Gastrocnemius medialis (tissue), 4 donors: ENCODE measurements around the gene STAT5B. TPM values are rescaled to one million over a fixed set of nuclear protein-coding genes. Genes with fewer than 3 reads are reported as not detected.

ENCODE experiments used
- ATAC-seq, 2 donors: fragments of 150-250 bp; one replicate each; pipeline ENCODE4 v1.9.1; 2016
- DNase-seq, 2 donors: peaks; one replicate each; pipeline ENCODE4 v3.0.0-alpha.2; 2019
- H3K27ac ChIP-seq, 4 donors: fragments of 200-600 bp; sonication (generic); 1 replicate in 1 of 4; 2 replicates in 3 of 4; pipeline ENCODE4 v1.5.1; 2016 to 2018; ENCODE audit warnings: mild to moderate bottlenecking in 2 of 4, moderate library complexity in 1 of 4
- H3K27me3 ChIP-seq, 3 donors: fragments of 200-600 bp; sonication (generic) in 2 of 3; 1 replicate in 1 of 3; 2 replicates in 2 of 3; pipeline versions ENCODE4 v1.5.1 to v1.6.0; 2016 to 2019; ENCODE audit warnings: mild to moderate bottlenecking in 1 of 3, moderate library complexity in 1 of 3
- H3K36me3 ChIP-seq, 2 donors: fragments of 200-600 bp; sonication (generic) in 1 of 2; one replicate each; pipeline ENCODE4 v1.5.1; 2017 to 2018
- H3K4me1 ChIP-seq, 2 donors: fragments of 200-600 bp; sonication (generic) in 1 of 2; one replicate each; pipeline ENCODE4 v1.5.1; 2016 to 2017; ENCODE audit warnings: mild to moderate bottlenecking in 2 of 2
- H3K4me3 ChIP-seq, 4 donors: fragments of 200-600 bp; sonication (generic) in 3 of 4; 1 replicate in 1 of 4; 2 replicates in 3 of 4; pipeline ENCODE4 v1.5.1; 2016 to 2019; ENCODE audit warnings: mild to moderate bottlenecking in 2 of 4
- H3K9me3 ChIP-seq, 3 donors: fragments of 200-600 bp; sonication (generic) in 2 of 3; 1 replicate in 1 of 3; 2 replicates in 2 of 3; pipeline ENCODE4 v1.5.1; 2016 to 2019
- POLR2A ChIP-seq, 2 donors: fragments of 450-650 bp; IDR thresholded peaks; one replicate each; pipeline ENCODE4 v1.6.1; 2017; ENCODE audit warnings: antibody characterized with exemption in 2 of 2, mild to moderate bottlenecking in 2 of 2, moderate library complexity in 2 of 2
- in situ Hi-C, 4 donors: fragments of 200-750 bp; cut with MboI; loops; one replicate each; pipeline versions ENCODE4 v1.15.0 to v1.8.0; 2017; ENCODE audit warnings: low sequenced_read_pairs in 4 of 4
- intact Hi-C: fragments of 100-400 bp; cut with DNase I; formaldehyde crosslinking; loops from one replicate; pipeline ENCODE4 v1.15.1; 2023; ENCODE audit warnings: low total_unique reads
- total RNA-seq, 4 donors: library from RNA; depleted of rRNA; stranded (reverse); fragments of >200 nt; gene quantifications; one replicate each; pipeline versions ENCODE4 v1.1.0 to v1.2.3, GENCODE V29; 2016
- TF ChIP-seq, protein P1 (sequence below), 5 experiments: fragments of 450-650 bp in 3 of 5; fragments of 200-600 bp in 2 of 5; sonication (generic) in 2 of 5; IDR thresholded peaks in 4 of 5; conservative IDR thresholded peaks in 1 of 5; 1 replicate in 4 of 5; 2 replicates in 1 of 5; pipeline ENCODE4 v1.5.1; 2016 to 2019; ENCODE audit warnings: antibody characterized with exemption in 5 of 5, mild to moderate bottlenecking in 3 of 5, moderate library complexity in 3 of 5

Gene STAT5B
- total RNA-seq, 4 donors from 2014 or later, result 77.3 to 150 (median 80.7) TPM

DNA sequence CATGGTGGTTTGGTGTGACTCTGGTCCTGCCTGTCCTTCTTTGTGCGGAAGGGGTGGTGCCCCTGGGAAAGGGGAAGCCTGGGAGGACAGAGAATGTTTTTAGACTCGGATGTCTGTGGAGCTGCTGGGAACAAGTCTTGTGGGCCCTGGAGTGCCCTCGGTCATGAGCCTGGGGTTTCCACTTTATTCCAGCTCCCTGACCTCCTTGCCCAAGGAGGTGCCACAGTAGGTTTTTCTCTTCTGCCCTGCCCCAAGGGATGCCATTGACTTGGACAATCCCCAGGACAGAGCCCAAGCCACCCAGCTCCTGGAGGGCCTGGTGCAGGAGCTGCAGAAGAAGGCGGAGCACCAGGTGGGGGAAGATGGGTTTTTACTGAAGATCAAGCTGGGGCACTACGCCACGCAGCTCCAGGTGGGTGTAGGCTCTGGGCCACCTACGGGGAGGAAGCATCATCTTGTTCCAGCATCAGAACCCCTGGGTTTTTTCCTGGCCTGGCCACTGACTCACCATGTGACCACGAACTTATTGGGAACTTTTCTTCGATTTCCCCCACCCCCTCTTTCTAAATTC lies 13.5 kb upstream of the STAT5B start:
- intact Hi-C loops (loop anchor here (5.0 kb wide), 1 partner anchor 97 kb away; the partner anchor contains the start of gene GHDC), in situ Hi-C loops (no loop called here)
- no peaks in the 10 kb centered on the region for H3K36me3 ChIP-seq
- H3K9me3 ChIP-seq, result no peaks in the 10 kb centered on the region
- H3K27ac ChIP-seq, result peak overlapping the region; percentile 81 to 91 (median 86)
- peaks cover 0 to 15% of the 10 kb centered on the region in 2 donors for H3K4me1 ChIP-seq
- H3K4me3 ChIP-seq, result peak overlapping the region in 3 of 4 donors; percentile 51 to 72 (median 65)
- ATAC-seq (no peak), DNase-seq (peak in 1 of 2 donors; percentile 10)
- TF ChIP-seq POLR2A (IDR thresholded peaks at IDR 0.05), result no peak
- TF ChIP-seq, protein P1, sequence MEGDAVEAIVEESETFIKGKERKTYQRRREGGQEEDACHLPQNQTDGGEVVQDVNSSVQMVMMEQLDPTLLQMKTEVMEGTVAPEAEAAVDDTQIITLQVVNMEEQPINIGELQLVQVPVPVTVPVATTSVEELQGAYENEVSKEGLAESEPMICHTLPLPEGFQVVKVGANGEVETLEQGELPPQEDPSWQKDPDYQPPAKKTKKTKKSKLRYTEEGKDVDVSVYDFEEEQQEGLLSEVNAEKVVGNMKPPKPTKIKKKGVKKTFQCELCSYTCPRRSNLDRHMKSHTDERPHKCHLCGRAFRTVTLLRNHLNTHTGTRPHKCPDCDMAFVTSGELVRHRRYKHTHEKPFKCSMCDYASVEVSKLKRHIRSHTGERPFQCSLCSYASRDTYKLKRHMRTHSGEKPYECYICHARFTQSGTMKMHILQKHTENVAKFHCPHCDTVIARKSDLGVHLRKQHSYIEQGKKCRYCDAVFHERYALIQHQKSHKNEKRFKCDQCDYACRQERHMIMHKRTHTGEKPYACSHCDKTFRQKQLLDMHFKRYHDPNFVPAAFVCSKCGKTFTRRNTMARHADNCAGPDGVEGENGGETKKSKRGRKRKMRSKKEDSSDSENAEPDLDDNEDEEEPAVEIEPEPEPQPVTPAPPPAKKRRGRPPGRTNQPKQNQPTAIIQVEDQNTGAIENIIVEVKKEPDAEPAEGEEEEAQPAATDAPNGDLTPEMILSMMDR (IDR thresholded peaks at IDR 0.05 in 4 of 5, conservative IDR thresholded peaks at IDR 0.05 in 1 of 5), result no peak
- no peaks in the 10 kb centered on the region for H3K27me3 ChIP-seq

- TF ChIP-seq, protein P1 (IDR thresholded peaks at IDR 0.05 in 4 of 5, conservative IDR thresholded peaks at IDR 0.05 in 1 of 5), result no peak
- no peak for TF ChIP-seq POLR2A (IDR thresholded peaks at IDR 0.05)
- H3K4me3 ChIP-seq, result peak overlapping the region; percentile 51 to 89 (median 68)
- intact Hi-C loops, result loop anchor here (5.0 kb wide), 1 partner anchor 97 kb away; the partner anchor contains the start of gene GHDC
- H3K4me1 ChIP-seq, result peaks cover 0 to 15% of the 10 kb centered on the region in 2 donors
- ATAC-seq, result peak; percentile 5 to 13
- no peaks in the 10 kb centered on the region for H3K9me3 ChIP-seq
- in situ Hi-C loops, result no loop called here
- DNase-seq, result peak in 1 of 2 donors; percentile 48
- H3K27me3 ChIP-seq, result no peaks in the 10 kb centered on the region
- H3K27ac ChIP-seq, result peak overlapping the region; percentile 81 to 91 (median 86)
- H3K36me3 ChIP-seq, result no peaks in the 10 kb centered on the region
Measured at GRCh38 chr17:42288803-42289610, 12.8 kb upstream of the STAT5B start.

GRCh38 chr17:42287977-42288802 lies 12.0 kb upstream of the STAT5B start, which contains the start of gene STAT5A:
Gene STAT5A, plus strand, starts transcription at chr17:42288498. Its CDS starts 914 bp downstream, at chr17:42289412.
- in situ Hi-C loops (no loop called here), intact Hi-C loops (loop anchor here (5.0 kb wide), 1 partner anchor 96 kb away; the partner anchor contains the start of gene GHDC)
- H3K4me3 ChIP-seq, result peak within 1 kb of the TSS; percentile 51 to 89 (median 68)
- ATAC-seq (peak; percentile 91 to 95), DNase-seq (peak; percentile 89 to 91)
- peaks cover 0 to 15% of the 10 kb centered on the region in 2 donors for H3K4me1 ChIP-seq
- H3K27ac ChIP-seq, result peak within 1 kb of the TSS; percentile 81 to 91 (median 86)
- no peaks in the 10 kb centered on the region for H3K36me3 ChIP-seq
- no peaks in the 10 kb centered on the region for H3K9me3 ChIP-seq
- H3K27me3 ChIP-seq, result no peaks in the 10 kb centered on the region
- TF ChIP-seq, protein P1 (IDR thresholded peaks at IDR 0.05 in 4 of 5, conservative IDR thresholded peaks at IDR 0.05 in 1 of 5), result no peak
- peak; percentile 88 to 91 for TF ChIP-seq POLR2A (IDR thresholded peaks at IDR 0.05)

DNA sequence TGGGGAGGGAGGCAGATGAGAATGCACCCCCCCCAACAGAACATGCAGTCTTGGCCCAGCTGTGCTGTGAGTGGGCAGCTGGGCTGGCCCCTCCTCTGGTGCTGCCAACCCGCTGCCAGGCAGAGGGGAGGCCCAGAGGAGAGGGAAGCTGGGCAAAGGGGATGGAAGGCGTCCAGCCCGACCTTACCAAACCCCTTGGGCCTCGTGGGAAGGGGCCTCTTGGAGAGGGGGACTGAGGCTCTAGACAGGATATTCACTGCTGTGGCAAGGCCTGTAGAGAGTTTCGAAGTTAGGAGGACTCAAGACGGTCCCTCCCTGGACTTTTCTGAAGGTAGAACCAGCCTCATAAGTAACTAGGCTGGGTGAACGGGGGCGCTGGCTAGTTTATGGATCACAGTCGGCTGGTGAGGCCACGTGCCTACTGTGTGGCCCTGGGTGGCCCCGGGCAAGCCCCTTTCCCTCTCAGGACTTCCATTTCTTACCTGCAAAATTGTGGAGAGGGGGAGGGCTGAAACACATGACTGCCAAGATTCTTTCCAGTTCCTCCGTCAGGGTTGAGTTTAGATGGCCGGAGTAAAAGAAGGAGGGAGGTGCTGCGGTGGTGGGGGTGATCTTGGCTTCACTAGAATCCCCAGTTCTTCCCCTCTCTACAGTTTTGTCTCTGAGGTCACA lies 11.2 kb upstream of the STAT5B start:
- peak overlapping the region; percentile 51 to 89 (median 68) for H3K4me3 ChIP-seq
- peak; percentile 8 to 14 for ATAC-seq
- TF ChIP-seq POLR2A (IDR thresholded peaks at IDR 0.05), result peak in 1 of 2 donors; percentile 14
- TF ChIP-seq, protein P1 (IDR thresholded peaks at IDR 0.05 in 4 of 5, conservative IDR thresholded peaks at IDR 0.05 in 1 of 5), result no peak
- intact Hi-C loops (loop anchor here (5.0 kb wide), 1 partner anchor 95 kb away; the partner anchor contains the start of gene GHDC), in situ Hi-C loops (no loop called here)
- no peaks in the 10 kb centered on the region for H3K27me3 ChIP-seq
- no peaks in the 10 kb centered on the region for H3K36me3 ChIP-seq
- H3K4me1 ChIP-seq, result peaks cover 0 to 15% of the 10 kb centered on the region in 2 donors
- peak; percentile 1 to 44 for DNase-seq
- no peaks in the 10 kb centered on the region for H3K9me3 ChIP-seq
- H3K27ac ChIP-seq, result peak overlapping the region; percentile 81 to 91 (median 86)
